DMS53 (cell line): ENCODE measurements around the gene UPK3A.
"Not testable (repeated sequence)": the region's sequence is repeated elsewhere in the genome, so short reads cannot be mapped to it uniquely, and the experiment has no call there.

Experiments used
- DNase-seq: peaks from one replicate; lab custom pipeline; 2025; lab: John Stamatoyannopoulos, UW

Gene UPK3A

DNA sequence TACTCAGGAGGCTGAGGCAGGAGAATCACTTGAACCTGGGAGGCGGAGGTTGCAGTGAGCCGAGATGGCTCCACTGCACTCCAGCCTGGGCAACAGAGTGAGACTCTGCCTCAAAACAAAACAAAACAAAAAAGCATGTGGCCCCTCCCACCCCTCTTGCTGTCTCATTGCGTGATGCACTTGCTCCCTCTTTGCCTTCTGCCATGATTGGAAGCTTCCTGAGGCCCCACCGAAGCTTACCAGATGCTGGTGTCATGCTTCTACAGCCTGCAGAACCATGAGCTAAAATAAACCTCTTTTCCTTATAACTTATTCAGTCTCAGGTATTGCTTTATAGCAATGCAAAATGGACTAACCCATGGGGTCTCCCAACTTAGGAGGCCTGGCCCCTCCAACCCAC lies 26.8 kb upstream of the UPK3A start:
- DNase-seq: not testable (repeated sequence)

- no peak for DNase-seq
These were observed 24.9 kb upstream of the UPK3A start for GRCh38 chr22:45259754-45260394.

- not testable (repeated sequence) for DNase-seq
These were observed 24.4 kb upstream of the UPK3A start for GRCh38 chr22:45260395-45260759.

DNA sequence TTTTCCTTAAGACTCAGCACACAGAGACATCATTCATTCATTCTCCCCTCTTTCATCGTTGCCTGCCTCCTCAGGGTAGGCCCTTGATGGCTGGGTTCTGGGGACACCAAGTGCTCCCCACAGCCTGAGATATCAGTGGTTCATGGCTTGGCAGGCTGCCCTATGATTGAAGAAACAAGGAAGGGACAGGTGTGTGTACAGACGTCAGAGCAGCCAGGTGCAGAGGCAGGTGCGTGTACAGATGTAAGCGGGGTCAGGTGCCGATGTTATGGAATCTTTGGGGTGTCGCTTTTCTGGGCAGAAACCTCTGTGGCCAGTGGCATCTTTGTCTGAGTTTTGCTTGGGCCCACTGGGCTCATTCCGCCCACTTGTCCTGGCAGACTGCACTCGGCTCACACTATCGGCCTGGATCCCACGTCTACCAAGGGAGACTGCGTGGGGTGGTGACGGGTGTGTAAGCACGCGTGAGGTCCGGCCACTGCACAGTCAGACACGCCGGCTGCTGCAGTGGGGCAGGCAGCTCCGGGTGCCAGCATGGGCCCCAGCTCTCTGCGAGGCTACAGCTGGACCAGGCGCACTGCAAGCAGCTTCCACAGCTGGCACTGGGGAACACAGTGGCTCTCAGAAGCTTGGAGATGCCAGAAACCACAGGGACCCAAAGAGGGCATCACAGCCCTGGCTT lies 23.2 kb upstream of the UPK3A start:
- peak; percentile 82 for DNase-seq

DNA sequence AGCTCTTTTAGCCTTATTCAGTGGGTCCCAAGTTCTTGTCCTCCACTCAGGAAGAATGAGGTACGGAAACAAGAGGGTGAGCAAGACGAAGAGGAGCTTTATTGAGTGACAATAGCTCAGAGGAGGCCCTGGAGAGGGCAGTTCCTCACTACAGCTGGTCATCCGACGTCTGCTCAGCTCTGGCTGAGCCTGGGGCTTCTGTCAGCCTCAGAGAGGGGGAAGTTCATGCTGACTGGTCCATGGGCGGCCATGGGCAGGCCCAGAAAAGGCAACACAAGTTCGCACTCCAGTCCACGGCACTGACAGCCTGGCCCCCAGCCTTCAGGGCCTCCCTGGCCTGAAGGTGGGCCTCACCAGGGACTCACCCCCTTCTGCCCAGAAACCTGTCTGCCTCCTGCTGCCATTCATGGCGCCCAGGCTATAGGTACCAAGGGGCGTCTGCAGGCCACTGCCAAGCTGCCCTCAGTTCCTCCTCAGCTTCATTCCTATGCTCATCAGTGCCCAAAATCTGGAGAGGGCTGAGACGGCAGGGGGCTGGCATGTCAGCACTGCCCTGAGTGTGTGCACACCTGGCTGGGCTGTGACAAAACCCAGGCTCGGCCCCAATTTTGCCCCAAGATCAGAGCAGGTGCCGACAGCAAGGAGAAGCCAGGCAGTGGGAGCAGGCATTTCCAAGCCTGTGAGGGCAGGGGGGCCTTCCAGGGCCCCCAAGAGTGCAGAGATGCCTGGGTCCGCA lies 22.4 kb upstream of the UPK3A start:
- DNase-seq: peak; percentile 52

GRCh38 chr22:45262931-45263462 lies 21.8 kb upstream of the UPK3A start:
- DNase-seq: peak; percentile 70

DNA sequence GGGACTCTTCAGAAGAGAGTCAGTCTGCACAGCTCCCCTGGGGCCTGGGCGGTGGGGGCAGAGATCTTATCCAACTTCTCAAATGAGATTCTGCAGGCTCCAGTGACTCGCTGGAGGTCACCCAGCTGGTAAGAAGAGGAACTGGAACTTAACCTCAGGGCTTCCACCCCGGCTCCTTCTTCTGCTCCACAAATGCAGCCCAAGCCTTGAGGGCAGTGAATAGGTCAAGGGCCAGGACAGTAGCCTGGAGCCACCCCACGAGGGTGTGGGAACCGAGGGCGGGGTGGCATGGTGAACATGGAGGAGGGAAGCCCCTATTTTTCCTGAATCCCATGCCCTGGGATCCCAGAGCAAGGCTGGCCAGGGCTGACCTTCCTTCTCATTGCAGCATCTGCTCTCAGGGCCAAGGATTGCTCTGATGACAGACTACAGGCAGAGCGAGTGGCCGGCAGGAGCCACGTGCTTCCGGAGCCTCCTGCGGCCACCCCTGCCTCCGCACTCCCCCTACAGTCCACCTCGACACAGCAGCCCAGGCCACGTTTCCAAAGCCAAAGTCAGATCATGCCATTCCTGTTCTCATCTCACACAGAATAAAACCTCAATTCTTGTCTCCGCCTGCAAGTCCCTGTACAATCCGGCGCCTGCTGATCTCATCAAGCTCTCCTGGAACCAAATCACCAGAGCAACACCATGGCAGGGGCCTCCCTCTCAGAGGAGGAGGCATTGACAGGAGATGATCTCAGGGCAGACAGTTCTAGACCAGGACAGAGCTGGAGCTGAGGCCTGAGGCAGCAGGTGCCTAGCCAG lies 21.1 kb upstream of the UPK3A start:
- peak; percentile 89 for DNase-seq

DNA sequence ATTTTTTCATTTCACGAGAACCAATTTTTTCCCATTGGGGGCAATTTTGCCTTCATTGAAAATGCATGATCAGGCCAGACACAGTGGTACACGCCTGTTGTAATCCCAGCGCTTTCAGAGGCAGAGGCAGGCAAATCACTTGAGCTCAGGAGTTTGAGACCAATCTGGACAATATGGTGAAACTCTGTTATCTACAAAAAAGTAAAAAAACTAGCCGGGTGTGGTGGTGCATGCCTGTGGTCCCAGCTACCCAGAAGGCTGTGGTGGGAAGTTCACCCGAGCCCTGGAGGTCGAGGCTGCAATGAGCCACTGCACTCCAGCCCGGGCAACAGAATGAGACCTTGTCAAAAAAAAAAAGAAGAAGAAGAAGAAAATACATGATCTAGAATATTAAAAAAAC lies 19.2 kb upstream of the UPK3A start:
- DNase-seq: no peak

- DNase-seq: peak; percentile 75
These were observed 16.4 kb upstream of the UPK3A start for GRCh38 chr22:45268167-45268957.

- peak; percentile 76 for DNase-seq
These were observed 15.5 kb upstream of the UPK3A start for GRCh38 chr22:45268958-45269844.

DNA sequence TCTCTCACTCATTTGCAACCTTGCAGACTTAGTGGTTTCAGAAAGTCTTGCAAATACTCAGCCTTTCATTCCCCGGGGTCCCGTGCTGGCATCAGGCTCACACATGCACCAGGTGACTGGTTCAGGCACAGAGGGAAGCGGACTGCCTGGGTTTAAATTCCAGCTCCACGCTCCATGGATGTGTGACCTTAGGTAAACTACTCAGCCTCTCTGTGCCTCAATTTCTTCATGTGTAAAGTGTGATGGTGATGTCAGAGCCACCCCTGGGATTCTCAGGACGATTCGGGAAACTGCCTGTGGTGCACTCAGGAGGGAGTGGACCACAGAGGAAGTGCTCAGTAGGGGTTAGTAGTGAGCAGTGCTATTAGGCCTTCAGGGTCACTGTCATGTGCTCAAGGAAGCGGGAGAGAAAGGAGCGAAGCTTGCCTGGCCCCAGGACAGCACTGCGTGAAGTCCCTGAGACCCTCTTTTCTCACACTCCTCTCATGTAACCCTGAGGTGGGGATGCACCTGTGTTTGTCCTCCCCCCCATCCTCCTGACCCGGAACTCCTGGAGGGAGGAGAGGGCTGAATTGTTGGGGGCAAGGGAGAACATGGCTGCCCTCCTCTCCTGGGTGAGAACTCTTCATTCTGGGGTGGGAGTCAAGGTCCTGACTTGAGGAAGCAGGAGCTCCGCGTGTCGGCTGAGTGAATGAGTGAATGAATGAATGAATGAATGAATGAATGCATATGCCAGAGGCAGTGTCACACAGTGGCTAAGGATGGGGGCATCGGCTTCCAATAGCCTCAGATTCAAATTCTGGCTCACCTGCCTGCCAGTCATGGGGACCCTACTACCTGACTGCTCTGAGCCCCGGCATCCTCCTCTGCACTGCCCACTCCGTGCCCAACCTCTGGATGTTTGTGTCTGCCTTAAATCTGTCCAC lies 14.4 kb upstream of the UPK3A start:
- DNase-seq: no peak

DNA sequence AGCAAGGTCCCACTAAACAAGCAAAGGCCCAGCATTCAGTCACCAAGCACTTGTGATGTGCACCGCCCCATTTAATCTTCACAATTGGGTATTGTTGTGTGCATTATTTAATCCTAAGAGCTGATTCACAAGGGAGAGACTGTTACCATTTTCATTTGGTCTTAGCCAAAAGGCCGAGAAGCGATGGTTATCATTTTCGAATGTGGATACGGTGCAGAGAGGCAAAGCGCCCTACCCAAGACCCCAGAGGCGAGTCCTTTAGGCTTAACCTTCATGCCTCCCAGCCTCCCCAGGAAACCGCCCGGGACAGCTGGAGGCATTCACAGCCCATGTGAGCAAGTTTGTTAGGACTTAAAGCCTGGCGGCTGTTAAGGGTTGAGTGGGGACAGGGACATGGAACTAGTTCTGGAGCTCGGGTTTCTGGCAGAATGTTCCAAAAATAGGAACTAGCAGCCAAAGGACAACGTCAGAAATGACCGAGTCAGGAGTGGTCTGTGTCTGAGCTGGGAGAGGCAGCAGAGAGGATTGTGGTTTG lies 13.0 kb upstream of the UPK3A start:
- no peak for DNase-seq

DNA sequence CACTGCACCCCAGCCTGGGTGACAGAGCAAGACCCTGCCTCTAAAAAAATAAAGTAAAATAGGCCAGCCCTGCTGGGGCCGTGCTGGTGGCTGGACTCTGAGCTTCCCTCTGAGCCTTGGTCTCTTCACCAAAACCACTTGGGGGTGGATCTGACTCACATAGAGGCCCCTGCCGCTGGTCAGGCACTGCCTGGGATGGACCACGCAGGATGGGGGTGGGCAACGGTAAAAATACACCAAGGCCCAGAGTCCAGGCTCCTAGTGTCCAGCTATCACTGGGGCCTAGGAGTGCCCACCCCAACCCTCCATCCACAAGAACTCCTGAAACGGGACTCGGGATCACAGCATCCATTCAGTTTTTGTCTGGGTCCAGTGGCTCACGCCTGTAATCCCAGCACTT lies 12.3 kb upstream of the UPK3A start:
- no peak for DNase-seq

GRCh38 chr22:45273452-45274075 lies 11.2 kb upstream of the UPK3A start:
- no peak for DNase-seq

GRCh38 chr22:45276507-45277105 lies 8.1 kb upstream of the UPK3A start:
- no peak for DNase-seq

DNA sequence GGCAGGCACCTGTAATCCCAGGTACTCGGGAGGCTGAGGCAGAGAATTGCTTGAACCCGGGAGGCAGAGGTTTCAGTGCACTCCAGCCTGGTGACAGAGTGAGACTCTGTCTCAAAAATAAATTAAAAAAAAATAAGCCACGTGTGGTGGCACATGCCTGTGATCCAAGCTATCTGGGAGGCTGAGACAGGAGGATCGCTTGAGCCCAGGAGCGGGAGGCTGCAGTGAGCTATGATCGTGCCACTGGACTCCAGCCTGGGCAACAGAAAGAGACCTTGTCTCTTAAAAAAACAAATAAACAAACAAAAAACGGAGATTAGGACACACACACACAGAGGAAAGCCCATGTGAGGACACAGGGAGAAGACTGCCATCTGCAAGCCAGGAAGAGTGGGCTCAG lies 7.0 kb upstream of the UPK3A start:
- not testable (repeated sequence) for DNase-seq

DNA sequence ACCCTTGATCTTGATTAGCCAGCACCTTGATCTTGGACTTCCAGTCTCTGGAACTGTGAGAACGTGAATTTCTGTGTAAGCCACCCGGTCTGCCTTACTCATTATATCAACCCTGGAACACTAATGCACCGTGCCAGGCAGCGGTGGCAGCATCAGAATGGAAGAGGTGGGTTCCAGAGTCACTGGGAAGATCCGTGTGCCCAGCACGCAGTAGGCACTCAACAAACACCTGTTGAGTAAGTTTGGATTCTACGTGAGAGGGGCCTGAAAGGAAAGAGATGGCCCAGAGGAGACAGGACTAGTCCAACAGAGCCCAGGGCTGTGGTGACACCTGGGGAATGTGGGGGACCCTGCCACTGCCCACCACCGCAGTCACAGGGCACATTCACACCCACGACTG lies 6.6 kb upstream of the UPK3A start:
- no peak for DNase-seq

DNA sequence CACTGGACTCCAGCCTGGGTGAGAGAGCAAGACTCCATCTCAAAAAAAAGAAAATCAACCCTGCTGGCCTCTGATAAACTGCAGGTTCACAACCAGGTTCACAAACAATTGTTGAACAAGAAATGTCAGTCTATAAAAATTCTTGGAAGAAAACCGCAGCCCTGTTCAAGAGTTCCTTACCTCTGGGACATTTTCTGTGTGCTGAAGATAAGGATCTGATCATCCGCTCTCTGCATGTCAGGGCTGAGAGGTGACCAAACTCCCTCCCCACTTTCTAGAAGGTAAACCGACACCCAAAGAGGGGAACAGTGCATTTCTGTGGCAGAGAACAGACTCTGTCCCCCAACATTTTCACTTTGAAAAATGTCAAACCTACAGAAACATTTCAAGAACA lies 4.2 kb upstream of the UPK3A start:
- DNase-seq: no peak
